Measurements from ENCODE around the gene SLC35G6. TPM values are rescaled to one million over a fixed set of nuclear protein-coding genes. Genes with fewer than 3 reads are reported as not detected.
A peak's percentile ranks its signal among the peaks of the same experiment; 100 is the strongest.

Gene SLC35G6
- total and polyA plus RNA-seq, 2 of the 13 experiments (the other 11 are each of a cell fraction or from before 2014, with no cell fraction given): 0.07 TPM; not detected in 1

DNA sequence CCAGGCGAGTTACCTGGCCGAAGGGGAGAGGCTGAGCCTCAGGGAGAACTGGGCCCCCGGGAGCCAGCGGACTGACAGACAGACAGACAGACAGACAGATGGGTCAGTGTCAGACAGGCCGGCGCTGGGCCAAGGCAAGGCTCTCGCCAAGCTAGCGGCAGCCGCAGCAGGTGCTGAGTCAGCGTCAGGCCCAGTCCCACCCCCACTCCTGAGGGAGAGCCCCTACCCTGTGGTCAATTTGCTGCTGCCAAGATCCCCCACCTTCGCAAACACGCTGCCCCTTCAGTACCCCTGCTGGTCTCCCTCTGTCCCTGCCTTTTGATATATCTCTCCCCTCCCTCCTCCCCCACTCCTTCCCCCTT, 40.4 kb upstream of the SLC35G6 start:
- peak overlapping the region; percentile 68; the same call in 1 of the 2 replicates for H3K9ac ChIP-seq (ENCODE audit: insufficient read depth, low read depth, low read length)
- H3K9me3 ChIP-seq (ENCODE audit: low read length): no peaks in the 10 kb centered on the region
- no peak overlapping the region for H3K27ac ChIP-seq (ENCODE audit: extremely low read length, insufficient read depth, low read length)
- H2AFZ ChIP-seq (ENCODE audit: low read length): no peak overlapping the region
- peak overlapping the region; percentile 60 to 80 (median 73) for H3K4me3 ChIP-seq (replicated peaks in 1 of 3; ENCODE audit: insufficient read depth in 1 of 3, low read depth in 2 of 3, low read length in 3 of 3)
- in situ Hi-C loops (cut with HindIII; ENCODE audit: extremely low pct_ligation_motif_present, low pct_unique_long_range_greater_than_20kb): no loop called here
- CTCF ChIA-PET (ENCODE audit: low intra/inter-chr PET ratio, low total read pairs): interaction anchor here (0.6 kb wide), 1 partner anchor 120 kb away, joined by 3 read pairs; no protein-coding TSS in a partner anchor
- FAIRE-seq (no peak), DNase-seq (ENCODE audit: low spot score) (no peak), ATAC-seq (no peak)
- no peaks in the 10 kb centered on the region for H3K79me2 ChIP-seq (ENCODE audit: insufficient read depth, low read length)
- peaks cover 60% of the 10 kb centered on the region for H3K4me1 ChIP-seq (ENCODE audit: insufficient read depth, low read length)
- no peaks in the 10 kb centered on the region for H4K20me1 ChIP-seq (ENCODE audit: insufficient read depth, low read length)
- peak overlapping the region; percentile 94 for H3K4me2 ChIP-seq (ENCODE audit: low read depth, low read length)
- POLR2A ChIA-PET: interaction anchor here (0.7 to 2.8 kb wide), 6 partner anchors 35 to 46 kb away, joined by 3 to 21 read pairs (median 6); partner anchors contain the start of genes PLSCR3, TMEM256 and ZBTB4
- peaks cover 6 to 27% of the 10 kb centered on the region in 2 experiments; a peak in 4 of 5 replicates for H3K27me3 ChIP-seq (ENCODE audit: control insufficient read depth in 1 of 2, insufficient read depth in 2 of 2, low read length in 2 of 2)
- no peaks in the 10 kb centered on the region for H3K36me3 ChIP-seq (replicated peaks in 1 of 2; ENCODE audit: control insufficient read depth in 1 of 2, insufficient read depth in 2 of 2, low read length in 2 of 2)
- WGBS (ENCODE audit: low lambda C conversion rate): 13% methylated on average over 3 of the region's 12 CpGs
- intact Hi-C loops (cut with micrococcal nuclease; ENCODE audit: unreplicated experiment): no loop called here
- BruUV-seq (replicated peaks): no TSS peak
- TF ChIP-seq, protein P1, sequence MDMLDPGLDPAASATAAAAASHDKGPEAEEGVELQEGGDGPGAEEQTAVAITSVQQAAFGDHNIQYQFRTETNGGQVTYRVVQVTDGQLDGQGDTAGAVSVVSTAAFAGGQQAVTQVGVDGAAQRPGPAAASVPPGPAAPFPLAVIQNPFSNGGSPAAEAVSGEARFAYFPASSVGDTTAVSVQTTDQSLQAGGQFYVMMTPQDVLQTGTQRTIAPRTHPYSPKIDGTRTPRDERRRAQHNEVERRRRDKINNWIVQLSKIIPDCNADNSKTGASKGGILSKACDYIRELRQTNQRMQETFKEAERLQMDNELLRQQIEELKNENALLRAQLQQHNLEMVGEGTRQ (IDR thresholded peaks at IDR 0.05; ENCODE audit: low read depth, low read length): no peak
- TF ChIP-seq, protein P1 (CRISPR knock-in tag; IDR thresholded peaks at IDR 0.05; ENCODE audit: borderline replicate concordance): peak; percentile 13; the same call in 1 of the 2 replicates
- TF ChIP-seq, protein P2, sequence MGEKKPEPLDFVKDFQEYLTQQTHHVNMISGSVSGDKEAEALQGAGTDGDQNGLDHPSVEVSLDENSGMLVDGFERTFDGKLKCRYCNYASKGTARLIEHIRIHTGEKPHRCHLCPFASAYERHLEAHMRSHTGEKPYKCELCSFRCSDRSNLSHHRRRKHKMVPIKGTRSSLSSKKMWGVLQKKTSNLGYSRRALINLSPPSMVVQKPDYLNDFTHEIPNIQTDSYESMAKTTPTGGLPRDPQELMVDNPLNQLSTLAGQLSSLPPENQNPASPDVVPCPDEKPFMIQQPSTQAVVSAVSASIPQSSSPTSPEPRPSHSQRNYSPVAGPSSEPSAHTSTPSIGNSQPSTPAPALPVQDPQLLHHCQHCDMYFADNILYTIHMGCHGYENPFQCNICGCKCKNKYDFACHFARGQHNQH (CRISPR knock-in tag; IDR thresholded peaks at IDR 0.05): no peak
- TF ChIP-seq, protein P3, sequence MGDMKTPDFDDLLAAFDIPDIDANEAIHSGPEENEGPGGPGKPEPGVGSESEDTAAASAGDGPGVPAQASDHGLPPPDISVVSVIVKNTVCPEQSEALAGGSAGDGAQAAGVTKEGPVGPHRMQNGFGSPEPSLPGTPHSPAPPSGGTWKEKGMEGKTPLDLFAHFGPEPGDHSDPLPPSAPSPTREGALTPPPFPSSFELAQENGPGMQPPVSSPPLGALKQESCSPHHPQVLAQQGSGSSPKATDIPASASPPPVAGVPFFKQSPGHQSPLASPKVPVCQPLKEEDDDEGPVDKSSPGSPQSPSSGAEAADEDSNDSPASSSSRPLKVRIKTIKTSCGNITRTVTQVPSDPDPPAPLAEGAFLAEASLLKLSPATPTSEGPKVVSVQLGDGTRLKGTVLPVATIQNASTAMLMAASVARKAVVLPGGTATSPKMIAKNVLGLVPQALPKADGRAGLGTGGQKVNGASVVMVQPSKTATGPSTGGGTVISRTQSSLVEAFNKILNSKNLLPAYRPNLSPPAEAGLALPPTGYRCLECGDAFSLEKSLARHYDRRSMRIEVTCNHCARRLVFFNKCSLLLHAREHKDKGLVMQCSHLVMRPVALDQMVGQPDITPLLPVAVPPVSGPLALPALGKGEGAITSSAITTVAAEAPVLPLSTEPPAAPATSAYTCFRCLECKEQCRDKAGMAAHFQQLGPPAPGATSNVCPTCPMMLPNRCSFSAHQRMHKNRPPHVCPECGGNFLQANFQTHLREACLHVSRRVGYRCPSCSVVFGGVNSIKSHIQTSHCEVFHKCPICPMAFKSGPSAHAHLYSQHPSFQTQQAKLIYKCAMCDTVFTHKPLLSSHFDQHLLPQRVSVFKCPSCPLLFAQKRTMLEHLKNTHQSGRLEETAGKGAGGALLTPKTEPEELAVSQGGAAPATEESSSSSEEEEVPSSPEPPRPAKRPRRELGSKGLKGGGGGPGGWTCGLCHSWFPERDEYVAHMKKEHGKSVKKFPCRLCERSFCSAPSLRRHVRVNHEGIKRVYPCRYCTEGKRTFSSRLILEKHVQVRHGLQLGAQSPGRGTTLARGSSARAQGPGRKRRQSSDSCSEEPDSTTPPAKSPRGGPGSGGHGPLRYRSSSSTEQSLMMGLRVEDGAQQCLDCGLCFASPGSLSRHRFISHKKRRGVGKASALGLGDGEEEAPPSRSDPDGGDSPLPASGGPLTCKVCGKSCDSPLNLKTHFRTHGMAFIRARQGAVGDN (CRISPR knock-in tag; IDR thresholded peaks at IDR 0.05): peak; percentile 34
- TF ChIP-seq ZC3H13 (CRISPR knock-in tag; IDR thresholded peaks at IDR 0.05) (0 out of 2 replicates have a peak, but pooled peaks have one; percentile 49), TEAD3 (CRISPR knock-in tag; optimal IDR thresholded peaks at IDR 0.05; ENCODE audit: borderline replicate concordance) (no peak), TCF7L2 (IDR thresholded peaks at IDR 0.05; ENCODE audit: low read depth, low read length) (no peak), MAFG (CRISPR knock-in tag; IDR thresholded peaks at IDR 0.05) (peak; percentile 86), ZNF549 (CRISPR knock-in tag; IDR thresholded peaks at IDR 0.05) (no peak), ZNF547 (CRISPR knock-in tag; IDR thresholded peaks at IDR 0.05) (0 out of 2 replicates have a peak, but pooled peaks have one; percentile 28), MAFK (conservative IDR thresholded peaks at IDR 0.05 in 1 of 2, IDR thresholded peaks at IDR 0.05 in 1 of 2; ENCODE audit: low read length in 2 of 2) (peak; percentile 84 to 90), ARNT2 (CRISPR knock-in tag; IDR thresholded peaks at IDR 0.05; ENCODE audit: low read depth) (no peak), NBN (conservative IDR thresholded peaks at IDR 0.05) (no peak)
- TF ChIP-seq, protein P4, sequence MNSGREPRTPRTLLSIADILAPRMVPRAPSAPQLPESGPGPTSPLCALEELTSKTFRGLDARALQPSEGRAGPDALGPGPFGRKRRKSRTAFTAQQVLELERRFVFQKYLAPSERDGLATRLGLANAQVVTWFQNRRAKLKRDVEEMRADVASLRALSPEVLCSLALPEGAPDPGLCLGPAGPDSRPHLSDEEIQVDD (CRISPR knock-in tag; IDR thresholded peaks at IDR 0.05; ENCODE audit: borderline replicate concordance): peak; percentile 8; the same call in 1 of the 2 replicates
- TF ChIP-seq, protein P5, sequence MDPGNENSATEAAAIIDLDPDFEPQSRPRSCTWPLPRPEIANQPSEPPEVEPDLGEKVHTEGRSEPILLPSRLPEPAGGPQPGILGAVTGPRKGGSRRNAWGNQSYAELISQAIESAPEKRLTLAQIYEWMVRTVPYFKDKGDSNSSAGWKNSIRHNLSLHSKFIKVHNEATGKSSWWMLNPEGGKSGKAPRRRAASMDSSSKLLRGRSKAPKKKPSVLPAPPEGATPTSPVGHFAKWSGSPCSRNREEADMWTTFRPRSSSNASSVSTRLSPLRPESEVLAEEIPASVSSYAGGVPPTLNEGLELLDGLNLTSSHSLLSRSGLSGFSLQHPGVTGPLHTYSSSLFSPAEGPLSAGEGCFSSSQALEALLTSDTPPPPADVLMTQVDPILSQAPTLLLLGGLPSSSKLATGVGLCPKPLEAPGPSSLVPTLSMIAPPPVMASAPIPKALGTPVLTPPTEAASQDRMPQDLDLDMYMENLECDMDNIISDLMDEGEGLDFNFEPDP (CRISPR knock-in tag; conservative IDR thresholded peaks at IDR 0.05): no peak

All from HepG2 (cell line).